Hepatocyte (in vitro differentiated cells): ENCODE data around the gene CDH4. TPM values are rescaled to one million over a fixed set of nuclear protein-coding genes. Genes with fewer than 3 reads are reported as not detected.

Experiments
- DNase-seq: peaks from one replicate; pipeline ENCODE4 v3.0.0-alpha.2; 2016; ENCODE audit warnings: low spot score
- H2AFZ ChIP-seq: fragments of 200-600 bp; sonication (generic); 2 replicates; pipeline ENCODE4 v1.6.0; 2016; ENCODE audit warnings: antibody characterized with exemption, mild to moderate bottlenecking
- H3K27ac ChIP-seq: fragments of 200-600 bp; sonication (generic); 2 replicates; pipeline ENCODE4 v1.5.1; 2016; ENCODE audit warnings: mild to moderate bottlenecking
- H3K27me3 ChIP-seq: fragments of 200-600 bp; sonication (generic); 2 replicates; pipeline ENCODE4 v1.6.1; 2016
- H3K36me3 ChIP-seq: fragments of 200-600 bp; sonication (generic); replicated peaks from 2 replicates; pipeline ENCODE4 v1.5.1; 2016; ENCODE audit warnings: low read depth; ENCODE audit not compliant: insufficient read depth
- H3K4me1 ChIP-seq: fragments of 200-600 bp; sonication (generic); 2 replicates; pipeline ENCODE4 v1.5.1; 2016; ENCODE audit warnings: mild to moderate bottlenecking, moderate library complexity; ENCODE audit not compliant: insufficient read depth
- H3K4me2 ChIP-seq: fragments of 200-600 bp; sonication (generic); 2 replicates; pipeline ENCODE4 v1.6.0; 2016
- H3K4me3 ChIP-seq: fragments of 200-600 bp; sonication (generic); 2 replicates; pipeline ENCODE4 v1.5.1; 2016; ENCODE audit warnings: mild to moderate bottlenecking
- H3K79me2 ChIP-seq: fragments of 200-600 bp; sonication (generic); 2 replicates; pipeline ENCODE4 v1.6.0; 2017; ENCODE audit warnings: mild to moderate bottlenecking
- H3K9me2 ChIP-seq: fragments of 200-600 bp; sonication (generic); replicated peaks from 2 replicates; pipeline ENCODE4 v1.6.0; 2017; ENCODE audit warnings: mild to moderate bottlenecking; ENCODE audit not compliant: insufficient read depth
- H3K9me3 ChIP-seq: fragments of 200-600 bp; sonication (generic); 2 replicates; pipeline ENCODE4 v1.5.1; 2016; ENCODE audit warnings: low read depth, mild to moderate bottlenecking
- H4K20me1 ChIP-seq: fragments of 200-600 bp; sonication (generic); 2 replicates; pipeline ENCODE4 v1.6.0; 2016; ENCODE audit warnings: mild to moderate bottlenecking; ENCODE audit not compliant: insufficient read depth, poor library complexity, severe bottlenecking
- EZH2 ChIP-seq: fragments of 200-600 bp; sonication (generic); IDR thresholded peaks from 2 replicates; pipeline ENCODE4 v1.6.1; 2016; ENCODE audit warnings: antibody characterized with exemption, mild to moderate bottlenecking, borderline replicate concordance
- EZH2phosphoT487 ChIP-seq: fragments of 200-600 bp; sonication (generic); IDR thresholded peaks from one replicate; pipeline ENCODE4 v1.6.1; 2018; ENCODE audit warnings: antibody characterized with exemption, mild to moderate bottlenecking, low read depth, moderate library complexity; ENCODE audit not compliant: unreplicated experiment, severe bottlenecking
- WGBS: methylation state at CpG from one replicate; pipeline ENCODE4 v1.1.6; 2016; ENCODE audit warnings: low lambda C conversion rate; ENCODE audit errors: missing lambda C conversion rate; 5-methylcytosine and 5-hydroxymethylcytosine counted together
- polyA plus RNA-seq: library from polyadenylated mRNA; unstranded; fragments of >200 nt; fragmentation: Nextera tagmentation; extraction: Ambion mirVana; gene quantifications from 2 replicates; pipeline ENCODE4 v1.2.1, GENCODE V29; 2016
- total RNA-seq: library from RNA; depleted of rRNA; stranded (reverse); fragments of >200 nt; gene quantifications from 2 replicates; pipeline ENCODE4 v1.2.3, GENCODE V29; 2014
- TF ChIP-seq, protein P1 (sequence below): fragments of 200-600 bp; sonication (generic); IDR thresholded peaks from 2 replicates; pipeline ENCODE4 v1.5.1; 2016; ENCODE audit warnings: antibody characterized with exemption, mild to moderate bottlenecking; ENCODE audit not compliant: poor library complexity

The CDH4 gene
- total and polyA plus RNA-seq, 2 experiments from 2014 or later = 0.53 to 0.73 TPM

DNA sequence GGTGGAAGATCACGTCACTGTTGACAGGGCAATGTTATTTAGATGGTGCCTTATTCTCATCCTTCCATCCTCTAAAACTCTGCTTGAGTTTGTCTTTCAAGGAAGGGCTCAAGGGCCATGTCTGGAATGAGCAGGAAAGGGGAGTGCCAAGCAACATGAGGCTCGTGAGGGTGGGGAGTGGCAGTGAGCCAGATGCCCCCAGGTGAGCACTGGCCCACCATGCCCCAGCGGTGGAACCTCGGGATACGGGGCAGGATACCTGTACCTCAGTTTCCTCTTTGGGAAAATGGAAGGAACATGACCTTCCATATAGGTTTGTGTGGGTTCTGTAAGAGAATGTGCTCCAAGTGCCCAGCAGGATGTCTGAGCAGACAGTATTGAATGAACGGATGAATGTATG lies 476.3 kb downstream of the CDH4 start:
- H3K36me3 ChIP-seq = no peaks in the 10 kb centered on the region
- no peak for DNase-seq
- H3K27me3 ChIP-seq = no peaks in the 10 kb centered on the region
- 89% methylated on average over 6 of the region's 6 CpGs for WGBS
- H3K79me2 ChIP-seq = no peaks in the 10 kb centered on the region
- no peak for TF ChIP-seq EZH2
- TF ChIP-seq EZH2phosphoT487 = no peak
- TF ChIP-seq, protein P1, sequence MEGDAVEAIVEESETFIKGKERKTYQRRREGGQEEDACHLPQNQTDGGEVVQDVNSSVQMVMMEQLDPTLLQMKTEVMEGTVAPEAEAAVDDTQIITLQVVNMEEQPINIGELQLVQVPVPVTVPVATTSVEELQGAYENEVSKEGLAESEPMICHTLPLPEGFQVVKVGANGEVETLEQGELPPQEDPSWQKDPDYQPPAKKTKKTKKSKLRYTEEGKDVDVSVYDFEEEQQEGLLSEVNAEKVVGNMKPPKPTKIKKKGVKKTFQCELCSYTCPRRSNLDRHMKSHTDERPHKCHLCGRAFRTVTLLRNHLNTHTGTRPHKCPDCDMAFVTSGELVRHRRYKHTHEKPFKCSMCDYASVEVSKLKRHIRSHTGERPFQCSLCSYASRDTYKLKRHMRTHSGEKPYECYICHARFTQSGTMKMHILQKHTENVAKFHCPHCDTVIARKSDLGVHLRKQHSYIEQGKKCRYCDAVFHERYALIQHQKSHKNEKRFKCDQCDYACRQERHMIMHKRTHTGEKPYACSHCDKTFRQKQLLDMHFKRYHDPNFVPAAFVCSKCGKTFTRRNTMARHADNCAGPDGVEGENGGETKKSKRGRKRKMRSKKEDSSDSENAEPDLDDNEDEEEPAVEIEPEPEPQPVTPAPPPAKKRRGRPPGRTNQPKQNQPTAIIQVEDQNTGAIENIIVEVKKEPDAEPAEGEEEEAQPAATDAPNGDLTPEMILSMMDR = no peak
- no peaks in the 10 kb centered on the region for H4K20me1 ChIP-seq
- H3K9me3 ChIP-seq = no peaks in the 10 kb centered on the region
- H3K4me1 ChIP-seq = no peaks in the 10 kb centered on the region
- no peak overlapping the region for H2AFZ ChIP-seq
- H3K9me2 ChIP-seq = no peaks in the 10 kb centered on the region
- no peak overlapping the region for H3K4me3 ChIP-seq
- no peak overlapping the region for H3K27ac ChIP-seq
- no peak overlapping the region for H3K4me2 ChIP-seq

DNA sequence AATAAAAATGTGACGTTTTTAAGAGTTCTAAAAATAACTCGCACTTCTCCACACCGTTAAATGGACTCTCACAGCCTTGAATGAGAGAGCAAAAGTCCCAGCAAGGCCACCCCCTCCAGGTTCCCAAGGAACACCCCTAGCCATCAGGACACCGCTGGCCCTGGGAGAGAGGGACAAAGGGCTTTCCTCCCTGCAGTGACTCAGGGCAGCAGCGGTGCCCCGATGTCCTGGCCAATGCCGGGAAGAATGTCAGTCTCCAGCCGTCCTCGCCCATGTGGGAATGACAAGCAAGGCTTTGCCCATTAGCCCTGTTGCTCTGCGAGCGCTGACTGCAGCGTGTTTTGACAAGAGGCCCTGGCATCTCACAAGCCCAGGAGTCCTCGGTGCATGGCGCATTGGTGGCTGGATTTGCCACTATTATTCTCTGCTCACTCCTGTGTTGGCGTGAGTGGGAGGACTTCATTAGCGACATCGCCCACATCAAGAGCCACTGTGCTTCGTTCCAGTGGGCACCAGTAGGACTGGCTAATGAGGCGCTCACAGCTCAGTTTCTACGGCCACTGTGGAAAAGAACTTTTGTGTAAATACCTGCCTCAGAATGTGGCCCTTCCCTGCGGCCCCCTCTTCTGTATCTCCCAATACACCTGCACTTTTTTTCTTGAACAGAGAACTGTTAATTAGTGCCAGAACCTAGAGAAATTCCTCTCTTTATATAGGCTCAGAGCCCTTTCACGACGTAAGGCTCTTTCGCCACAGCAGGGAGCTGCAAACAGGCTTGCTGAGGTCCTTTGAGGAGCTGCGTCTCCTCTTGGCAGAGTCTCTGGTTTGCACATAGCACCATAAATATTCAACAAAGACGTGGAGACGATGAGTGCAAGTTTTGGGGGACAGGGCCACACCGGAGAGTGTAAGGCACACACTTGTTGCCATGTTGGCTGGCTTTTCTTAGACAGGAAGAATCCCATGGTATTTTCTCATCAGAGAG lies 477.0 kb downstream of the CDH4 start:
- no peak overlapping the region for H3K4me2 ChIP-seq
- no peaks in the 10 kb centered on the region for H3K27me3 ChIP-seq

DNA sequence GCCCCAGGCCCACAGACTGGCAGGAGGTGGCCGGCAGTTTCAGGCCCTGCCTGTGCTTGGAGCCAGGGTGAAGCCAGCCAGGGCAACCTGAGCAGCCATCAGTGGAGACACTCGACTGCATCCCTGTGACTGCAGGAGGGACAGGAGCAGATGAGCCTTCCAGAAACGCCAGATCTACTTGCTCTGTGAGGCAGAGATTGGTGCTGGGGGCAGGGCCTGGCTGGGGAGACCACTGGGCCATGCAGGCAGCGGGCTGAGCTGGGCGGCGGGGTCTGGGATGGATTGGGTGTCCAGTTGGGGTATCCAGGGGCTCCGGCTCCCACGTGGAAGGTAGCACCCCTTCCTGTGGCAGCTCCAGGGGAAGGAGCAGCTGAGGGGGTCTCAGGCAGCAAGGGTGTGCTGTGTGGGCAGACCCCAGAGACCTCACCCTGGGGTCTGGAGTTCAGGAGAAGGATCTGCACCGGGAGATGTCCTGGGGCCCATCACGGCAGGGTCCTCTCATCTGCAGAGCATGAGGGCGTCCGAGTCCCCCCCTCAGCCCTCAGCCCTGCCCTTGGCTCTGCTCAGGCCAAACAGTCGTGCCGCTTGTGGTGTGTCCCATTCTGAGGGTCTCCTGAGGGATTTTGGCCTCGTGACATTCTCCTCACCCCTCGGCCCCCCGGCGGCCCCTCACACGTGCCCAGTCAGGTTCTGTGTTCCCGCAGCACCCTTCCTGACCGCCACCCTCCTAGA lies 478.7 kb downstream of the CDH4 start:
- Histone ChIP-seq H4K20me1 (no peaks in the 10 kb centered on the region), H3K27me3 (no peaks in the 10 kb centered on the region), H3K9me3 (no peaks in the 10 kb centered on the region), H3K9me2 (no peaks in the 10 kb centered on the region), H3K79me2 (no peaks in the 10 kb centered on the region), H3K27ac (no peak overlapping the region), H3K4me2 (no peak overlapping the region), H3K36me3 (no peaks in the 10 kb centered on the region), H2AFZ (no peak overlapping the region), H3K4me3 (no peak overlapping the region), H3K4me1 (no peaks in the 10 kb centered on the region)
- TF ChIP-seq EZH2 (no peak), EZH2phosphoT487 (no peak)
- TF ChIP-seq, protein P1 = no peak
- 89% methylated on average over 21 of the region's 21 CpGs for WGBS
- DNase-seq = no peak

More for the DNA sequence above, 477.0 kb downstream of the CDH4 start:
- Histone ChIP-seq H3K9me3 (no peaks in the 10 kb centered on the region), H2AFZ (no peak overlapping the region), H3K27ac (no peak overlapping the region), H4K20me1 (no peaks in the 10 kb centered on the region), H3K36me3 (no peaks in the 10 kb centered on the region), H3K79me2 (no peaks in the 10 kb centered on the region), H3K9me2 (no peaks in the 10 kb centered on the region), H3K4me3 (no peak overlapping the region), H3K4me1 (no peaks in the 10 kb centered on the region)
- 79% methylated on average over 26 of the region's 28 CpGs for WGBS
- no peak for DNase-seq
- TF ChIP-seq, protein P1 = no peak
- TF ChIP-seq EZH2 (no peak), EZH2phosphoT487 (no peak)
